HEK293T (cell line): ENCODE measurements around the gene PHF8.

Experiments used
- ARNT ChIP-seq: fragments of 450-650 bp; IDR thresholded peaks from 2 replicates; pipeline ENCODE4 v1.6.1; 2017; ENCODE audit warnings: mild to moderate bottlenecking
- BHLHE40 ChIP-seq: fragments of 450-650 bp; IDR thresholded peaks from 2 replicates; pipeline ENCODE4 v1.6.1; 2016; ENCODE audit warnings: mild to moderate bottlenecking, moderate library complexity, borderline replicate concordance
- CTBP1 ChIP-seq: fragments of 450-650 bp; IDR thresholded peaks from 2 replicates; pipeline ENCODE4 v1.6.1; 2016; ENCODE audit warnings: borderline replicate concordance
- ELF4 ChIP-seq: fragments of 450-650 bp; IDR thresholded peaks from 2 replicates; pipeline ENCODE4 v1.6.1; 2017; ENCODE audit warnings: antibody characterized with exemption
- FOXA1 ChIP-seq: fragments of 450-650 bp; IDR thresholded peaks from 2 replicates; pipeline ENCODE4 v1.6.1; 2016; ENCODE audit warnings: mild to moderate bottlenecking
- FOXK2 ChIP-seq: fragments of 450-650 bp; IDR thresholded peaks from 2 replicates; pipeline ENCODE4 v1.6.1; 2016; ENCODE audit warnings: mild to moderate bottlenecking
- HDGF ChIP-seq: fragments of 450-650 bp; IDR thresholded peaks from 2 replicates; pipeline ENCODE4 v1.6.1; 2017; ENCODE audit warnings: antibody characterized with exemption, borderline replicate concordance
- LEF1 ChIP-seq: fragments of 450-650 bp; IDR thresholded peaks from 2 replicates; pipeline ENCODE4 v1.6.1; 2017; ENCODE audit warnings: mild to moderate bottlenecking, borderline replicate concordance
- NFRKB ChIP-seq: fragments of 450-650 bp; IDR thresholded peaks from 2 replicates; pipeline ENCODE4 v1.6.1; 2016; ENCODE audit warnings: mild to moderate bottlenecking, moderate library complexity
- SP1 ChIP-seq: fragments of 450-650 bp; IDR thresholded peaks from 2 replicates; pipeline ENCODE4 v1.6.1; 2017
- SUZ12 ChIP-seq: fragments of 450-650 bp; IDR thresholded peaks from 2 replicates; pipeline ENCODE4 v1.6.1; 2016; ENCODE audit warnings: mild to moderate bottlenecking
- TARDBP ChIP-seq: fragments of 450-650 bp; IDR thresholded peaks from 2 replicates; pipeline ENCODE4 v1.6.1; 2016
- ZNF384 ChIP-seq: fragments of 450-650 bp; IDR thresholded peaks from 2 replicates; pipeline ENCODE4 v1.6.1; 2016

GRCh38 chrX:54048412-54048811 lies 4.1 kb upstream of the PHF8 start:
- no peak for TF ChIP-seq ELF4
- no peak for TF ChIP-seq ZNF384
- no peak for TF ChIP-seq ARNT
- TF ChIP-seq HDGF = no peak
- TF ChIP-seq BHLHE40 = no peak
- TF ChIP-seq SP1 = no peak
- no peak for TF ChIP-seq SUZ12
- no peak for TF ChIP-seq TARDBP
- TF ChIP-seq CTBP1 = no peak
- no peak for TF ChIP-seq NFRKB
- TF ChIP-seq FOXA1 = no peak
- TF ChIP-seq FOXK2 = no peak
- no peak for TF ChIP-seq LEF1
